Esophagus muscularis mucosa (tissue), 4 donors: ENCODE measurements around the gene GDF2.

Source experiments
- CTCF ChIP-seq, 3 experiments: fragments of 200-600 bp in 2 of 3; fragments of 450-650 bp in 1 of 3; sonication (generic) in 2 of 3; IDR thresholded peaks; one replicate each; pipeline ENCODE4 v1.5.1; 2017 to 2019; ENCODE audit warnings: antibody characterized with exemption in 3 of 3, mild to moderate bottlenecking in 2 of 3, moderate library complexity in 1 of 3
- EP300 ChIP-seq: sonication (generic); formaldehyde crosslinking; IDR thresholded peaks from one replicate; pipeline ENCODE4 v1.6.1; 2017; ENCODE audit warnings: antibody characterized with exemption
- POLR2AphosphoS5 ChIP-seq, 2 donors: sonication (generic); formaldehyde crosslinking; IDR thresholded peaks; one replicate each; pipeline ENCODE4 v1.6.1; 2017; ENCODE audit warnings: antibody characterized with exemption in 2 of 2

GRCh38 chr10:47364366-47364765 lies 42.1 kb downstream of the GDF2 start:
- no peak for TF ChIP-seq CTCF (IDR thresholded peaks at IDR 0.05)
- TF ChIP-seq EP300: no peak
- TF ChIP-seq POLR2AphosphoS5 (IDR thresholded peaks at IDR 0.05): no peak
